H1 (cell line): ENCODE data around the gene RD3L. TPM values are rescaled to one million over a fixed set of nuclear protein-coding genes. Genes with fewer than 3 reads are reported as not detected.

Experiments
- CHD2 ChIP-seq: IDR thresholded peaks from 2 replicates; pipeline ENCODE4 v1.6.1; 2012; ENCODE audit warnings: low read length, improper control_type of control experiment
- MAFK ChIP-seq: IDR thresholded peaks from 2 replicates; pipeline ENCODE4 v1.6.1; 2012; ENCODE audit warnings: low read depth, mild to moderate bottlenecking, improper control_type of control experiment, low read length
- NRF1 ChIP-seq: IDR thresholded peaks from 2 replicates; pipeline ENCODE4 v1.6.1; 2011; ENCODE audit warnings: mild to moderate bottlenecking, low read depth, low read length, improper control_type of control experiment
- RAD21 ChIP-seq, 2 experiments: IDR thresholded peaks in 1 of 2; conservative IDR thresholded peaks in 1 of 2; 2 replicates each; pipeline ENCODE4 v1.6.1; 2011; ENCODE audit warnings: low read depth in 2 of 2, low read length in 2 of 2, improper control_type of control experiment in 1 of 2, inconsistent platforms in 1 of 2, mild to moderate bottlenecking in 1 of 2, moderate library complexity in 1 of 2
- polyA plus RNA-seq, 7 experiments: library from polyadenylated mRNA; depleted of rRNA in 3 of 7; stranded (reverse) in 5 of 7; unstranded in 2 of 7; fragments of >200 nt in 5 of 7; fragments of 200-250 nt in 2 of 7; gene quantifications; 1 replicate in 5 of 7; 2 replicates in 1 of 7; 4 replicates in 1 of 7; pipeline versions ENCODE4 v1.2.1 to v1.2.3, GENCODE V29; 2011 to 2013; ENCODE audit warnings: missing spikeins in 2 of 7, mixed read lengths in 2 of 7
- total RNA-seq: library from RNA; stranded (reverse); fragmentation: NEBNext Ultra II Directional; extraction: Animal tissue kit (Norgen Biotek cat#: 25700); gene quantifications from 2 replicates; pipeline ENCODE4 v1.2.1, GENCODE V29; 2021
- TF ChIP-seq, protein P1 (sequence below): IDR thresholded peaks from 2 replicates; pipeline ENCODE4 v1.6.1; 2011; ENCODE audit warnings: low read length, improper control_type of control experiment

Gene RD3L
- total and polyA plus RNA-seq, 2 of the 8 experiments (the other 6 are each of a cell fraction or from before 2014, with no cell fraction given) = not detected

DNA sequence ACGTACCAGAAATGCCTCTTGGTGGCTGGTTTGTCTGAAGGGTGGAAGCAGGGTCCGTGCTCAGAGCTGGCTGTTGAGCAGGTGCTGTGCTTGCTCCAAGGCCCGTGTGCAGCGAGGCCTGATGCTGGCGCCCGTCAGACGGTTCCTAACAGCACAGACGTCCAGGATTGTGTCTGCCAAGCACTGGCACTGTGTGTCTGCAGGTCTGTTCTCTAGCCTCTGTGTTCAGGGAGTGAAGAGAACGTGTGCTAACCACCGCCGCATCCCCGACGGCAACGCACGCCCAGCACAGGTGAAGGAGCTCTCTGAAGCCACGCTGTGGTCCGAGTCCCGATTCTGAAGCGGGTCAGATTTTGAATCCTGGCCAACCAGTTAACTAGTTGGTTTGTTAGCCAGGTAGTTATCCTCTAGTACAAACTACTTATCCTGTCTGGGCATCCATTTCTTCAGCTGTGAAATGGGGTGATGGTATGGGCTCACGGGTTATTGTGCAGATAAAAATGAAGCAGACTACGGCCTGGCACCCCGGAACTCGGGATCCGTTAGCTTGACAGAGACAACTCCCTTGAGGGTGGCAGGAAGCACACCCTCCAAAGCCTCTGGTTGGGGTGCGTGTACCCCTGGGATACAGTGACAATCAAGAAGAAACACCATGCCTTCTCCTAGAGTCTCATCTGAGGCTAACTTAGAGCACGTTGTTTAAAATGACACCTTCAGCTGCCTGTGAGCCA, 32.6 kb downstream of the RD3L start (continued):
- TF ChIP-seq RAD21 (IDR thresholded peaks at IDR 0.05 in 1 of 2, conservative IDR thresholded peaks at IDR 0.05 in 1 of 2; ENCODE audit: low read depth in 2 of 2, low read length in 2 of 2) (no peak), CHD2 (no peak), NRF1 (no peak), MAFK (no peak)
- TF ChIP-seq, protein P1, sequence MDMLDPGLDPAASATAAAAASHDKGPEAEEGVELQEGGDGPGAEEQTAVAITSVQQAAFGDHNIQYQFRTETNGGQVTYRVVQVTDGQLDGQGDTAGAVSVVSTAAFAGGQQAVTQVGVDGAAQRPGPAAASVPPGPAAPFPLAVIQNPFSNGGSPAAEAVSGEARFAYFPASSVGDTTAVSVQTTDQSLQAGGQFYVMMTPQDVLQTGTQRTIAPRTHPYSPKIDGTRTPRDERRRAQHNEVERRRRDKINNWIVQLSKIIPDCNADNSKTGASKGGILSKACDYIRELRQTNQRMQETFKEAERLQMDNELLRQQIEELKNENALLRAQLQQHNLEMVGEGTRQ = no peak
